Measurements from ENCODE around the gene ATG16L2.

DNA sequence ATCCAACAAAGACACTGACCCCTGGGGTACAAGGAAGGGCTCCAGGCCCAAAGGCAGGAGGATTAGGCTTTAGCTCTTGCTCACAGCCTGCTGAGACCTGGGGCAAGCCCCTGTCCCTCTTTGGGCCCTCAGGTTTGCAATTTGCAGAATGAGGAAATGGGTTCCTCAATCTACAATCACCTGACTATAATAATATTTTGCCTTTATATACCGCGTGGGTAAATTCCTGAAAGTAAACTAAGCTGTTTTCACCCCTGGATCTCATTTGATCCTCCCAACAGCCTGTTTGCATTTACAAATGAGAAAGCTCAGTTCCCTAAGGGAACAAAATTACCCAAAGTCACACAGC is 21.2 kb upstream of the ATG16L2 start:
- TF ChIP-seq, protein P1, sequence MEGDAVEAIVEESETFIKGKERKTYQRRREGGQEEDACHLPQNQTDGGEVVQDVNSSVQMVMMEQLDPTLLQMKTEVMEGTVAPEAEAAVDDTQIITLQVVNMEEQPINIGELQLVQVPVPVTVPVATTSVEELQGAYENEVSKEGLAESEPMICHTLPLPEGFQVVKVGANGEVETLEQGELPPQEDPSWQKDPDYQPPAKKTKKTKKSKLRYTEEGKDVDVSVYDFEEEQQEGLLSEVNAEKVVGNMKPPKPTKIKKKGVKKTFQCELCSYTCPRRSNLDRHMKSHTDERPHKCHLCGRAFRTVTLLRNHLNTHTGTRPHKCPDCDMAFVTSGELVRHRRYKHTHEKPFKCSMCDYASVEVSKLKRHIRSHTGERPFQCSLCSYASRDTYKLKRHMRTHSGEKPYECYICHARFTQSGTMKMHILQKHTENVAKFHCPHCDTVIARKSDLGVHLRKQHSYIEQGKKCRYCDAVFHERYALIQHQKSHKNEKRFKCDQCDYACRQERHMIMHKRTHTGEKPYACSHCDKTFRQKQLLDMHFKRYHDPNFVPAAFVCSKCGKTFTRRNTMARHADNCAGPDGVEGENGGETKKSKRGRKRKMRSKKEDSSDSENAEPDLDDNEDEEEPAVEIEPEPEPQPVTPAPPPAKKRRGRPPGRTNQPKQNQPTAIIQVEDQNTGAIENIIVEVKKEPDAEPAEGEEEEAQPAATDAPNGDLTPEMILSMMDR (IDR thresholded peaks at IDR 0.05; ENCODE audit: poor library complexity, severe bottlenecking) = no peak
- no peak for TF ChIP-seq POLR2AphosphoS5 (IDR thresholded peaks at IDR 0.05)
- TF ChIP-seq, protein P2, sequence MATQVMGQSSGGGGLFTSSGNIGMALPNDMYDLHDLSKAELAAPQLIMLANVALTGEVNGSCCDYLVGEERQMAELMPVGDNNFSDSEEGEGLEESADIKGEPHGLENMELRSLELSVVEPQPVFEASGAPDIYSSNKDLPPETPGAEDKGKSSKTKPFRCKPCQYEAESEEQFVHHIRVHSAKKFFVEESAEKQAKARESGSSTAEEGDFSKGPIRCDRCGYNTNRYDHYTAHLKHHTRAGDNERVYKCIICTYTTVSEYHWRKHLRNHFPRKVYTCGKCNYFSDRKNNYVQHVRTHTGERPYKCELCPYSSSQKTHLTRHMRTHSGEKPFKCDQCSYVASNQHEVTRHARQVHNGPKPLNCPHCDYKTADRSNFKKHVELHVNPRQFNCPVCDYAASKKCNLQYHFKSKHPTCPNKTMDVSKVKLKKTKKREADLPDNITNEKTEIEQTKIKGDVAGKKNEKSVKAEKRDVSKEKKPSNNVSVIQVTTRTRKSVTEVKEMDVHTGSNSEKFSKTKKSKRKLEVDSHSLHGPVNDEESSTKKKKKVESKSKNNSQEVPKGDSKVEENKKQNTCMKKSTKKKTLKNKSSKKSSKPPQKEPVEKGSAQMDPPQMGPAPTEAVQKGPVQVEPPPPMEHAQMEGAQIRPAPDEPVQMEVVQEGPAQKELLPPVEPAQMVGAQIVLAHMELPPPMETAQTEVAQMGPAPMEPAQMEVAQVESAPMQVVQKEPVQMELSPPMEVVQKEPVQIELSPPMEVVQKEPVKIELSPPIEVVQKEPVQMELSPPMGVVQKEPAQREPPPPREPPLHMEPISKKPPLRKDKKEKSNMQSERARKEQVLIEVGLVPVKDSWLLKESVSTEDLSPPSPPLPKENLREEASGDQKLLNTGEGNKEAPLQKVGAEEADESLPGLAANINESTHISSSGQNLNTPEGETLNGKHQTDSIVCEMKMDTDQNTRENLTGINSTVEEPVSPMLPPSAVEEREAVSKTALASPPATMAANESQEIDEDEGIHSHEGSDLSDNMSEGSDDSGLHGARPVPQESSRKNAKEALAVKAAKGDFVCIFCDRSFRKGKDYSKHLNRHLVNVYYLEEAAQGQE (IDR thresholded peaks at IDR 0.05; ENCODE audit: borderline replicate concordance) = no peak
- TF ChIP-seq EZH2 (IDR thresholded peaks at IDR 0.05; ENCODE audit: borderline replicate concordance, insufficient read depth, low read length, poor library complexity, severe bottlenecking) = no peak
- TF ChIP-seq TAF1 (IDR thresholded peaks at IDR 0.05; ENCODE audit: low read depth) = no peak
- TF ChIP-seq RAD21 (conservative IDR thresholded peaks at IDR 0.05) = no peak
